Suprapubic skin (tissue), 4 donors: ENCODE measurements around the gene SYCE3. TPM values are rescaled to one million over a fixed set of nuclear protein-coding genes. Genes with fewer than 3 reads are reported as not detected.

Source experiments
- DNase-seq, 2 donors: peaks; one replicate each; pipeline ENCODE4 v3.0.0-alpha.2; 2019; ENCODE audit warnings: low spot score in 2 of 2
- H3K27ac ChIP-seq: fragments of 200-600 bp; sonication (generic); one replicate; pipeline ENCODE4 v1.5.1; 2019
- H3K27me3 ChIP-seq: fragments of 200-600 bp; sonication (generic); one replicate; pipeline ENCODE4 v1.5.1; 2019
- H3K36me3 ChIP-seq: fragments of 200-600 bp; sonication (generic); one replicate; pipeline ENCODE4 v1.5.1; 2019
- H3K4me1 ChIP-seq: fragments of 200-600 bp; sonication (generic); one replicate; pipeline ENCODE4 v1.5.1; 2019
- H3K4me3 ChIP-seq: fragments of 200-600 bp; sonication (generic); one replicate; pipeline ENCODE4 v1.5.1; 2019; ENCODE audit warnings: mild to moderate bottlenecking
- H3K9me3 ChIP-seq: fragments of 200-600 bp; sonication (generic); one replicate; pipeline ENCODE4 v1.5.1; 2019
- EP300 ChIP-seq: sonication (generic); formaldehyde crosslinking; IDR thresholded peaks from one replicate; pipeline ENCODE4 v1.6.1; 2017; ENCODE audit warnings: antibody characterized with exemption
- POLR2A ChIP-seq, 2 donors: fragments of 450-650 bp; IDR thresholded peaks; one replicate each; pipeline ENCODE4 v1.6.1; 2017; ENCODE audit warnings: antibody characterized with exemption in 2 of 2, mild to moderate bottlenecking in 2 of 2, moderate library complexity in 2 of 2
- POLR2AphosphoS5 ChIP-seq, 3 donors: sonication (generic); formaldehyde crosslinking; IDR thresholded peaks; one replicate each; pipeline ENCODE4 v1.6.1; 2017; ENCODE audit warnings: antibody characterized with exemption in 3 of 3
- whole genome bisulfite sequencing: methylation state at CpG from one replicate; pipeline ENCODE4 v1.1.5; 2018; 5-methylcytosine and 5-hydroxymethylcytosine counted together
- total RNA-seq, 4 donors: library from RNA; depleted of rRNA; stranded (reverse); fragments of >200 nt; gene quantifications; one replicate each; pipeline ENCODE4 v1.1.0, GENCODE V29; 2016
- TF ChIP-seq, protein P1 (sequence below), 2 donors: fragments of 200-600 bp in 1 of 2; fragments of 450-650 bp in 1 of 2; sonication (generic) in 1 of 2; IDR thresholded peaks; one replicate each; pipeline ENCODE4 v1.5.1; 2016 to 2019; ENCODE audit warnings: antibody characterized with exemption in 2 of 2, mild to moderate bottlenecking in 1 of 2, moderate library complexity in 1 of 2

SYCE3 gene
- total RNA-seq, 4 donors from 2014 or later, result not detected

DNA sequence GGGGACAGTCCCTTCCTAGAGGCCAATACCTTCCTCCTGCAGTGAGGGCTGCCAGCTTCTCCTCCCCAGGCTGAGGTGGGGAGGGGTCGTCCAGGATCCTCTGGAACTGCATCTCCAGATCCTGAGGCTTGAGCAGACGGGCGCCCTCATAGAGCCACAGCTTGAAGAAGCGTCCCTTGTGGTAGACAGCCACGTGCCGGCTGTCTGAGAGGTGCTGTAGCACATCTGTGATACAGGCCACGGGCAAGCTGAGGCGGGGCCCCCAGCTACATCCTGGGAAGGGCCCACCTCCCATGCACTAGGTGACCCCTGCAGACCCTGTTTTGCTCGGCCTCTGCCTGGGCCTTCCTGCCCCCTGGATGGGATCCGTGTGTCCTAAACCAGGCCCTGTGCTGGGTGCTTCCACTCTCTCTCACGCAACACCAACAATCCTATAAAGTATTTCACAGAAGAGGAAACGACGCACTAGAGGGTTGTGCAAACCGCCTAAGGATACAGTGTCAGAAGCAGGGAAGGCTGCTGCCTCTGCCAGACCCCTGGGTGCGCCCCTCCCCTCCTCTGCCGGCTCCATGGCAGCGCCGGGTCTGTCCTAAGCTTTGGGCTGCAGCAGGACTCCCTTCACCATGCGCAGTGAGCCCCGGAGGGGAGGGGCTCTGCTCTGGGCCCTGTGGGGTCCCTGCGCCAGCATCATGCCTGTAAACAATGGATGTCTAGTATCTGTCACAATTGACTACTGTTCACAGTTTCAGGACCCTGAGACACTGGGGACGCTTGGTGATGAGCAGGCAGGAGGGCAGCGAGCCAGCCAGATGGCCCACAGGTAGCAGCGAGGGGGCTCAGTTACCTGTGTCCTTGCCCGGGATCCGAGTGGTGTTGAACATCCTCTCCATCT is 11.0 kb upstream of the SYCE3 start:
- TF ChIP-seq POLR2AphosphoS5 (IDR thresholded peaks at IDR 0.05) (no peak), EP300 (no peak), POLR2A (IDR thresholded peaks at IDR 0.05) (no peak)
- TF ChIP-seq, protein P1, sequence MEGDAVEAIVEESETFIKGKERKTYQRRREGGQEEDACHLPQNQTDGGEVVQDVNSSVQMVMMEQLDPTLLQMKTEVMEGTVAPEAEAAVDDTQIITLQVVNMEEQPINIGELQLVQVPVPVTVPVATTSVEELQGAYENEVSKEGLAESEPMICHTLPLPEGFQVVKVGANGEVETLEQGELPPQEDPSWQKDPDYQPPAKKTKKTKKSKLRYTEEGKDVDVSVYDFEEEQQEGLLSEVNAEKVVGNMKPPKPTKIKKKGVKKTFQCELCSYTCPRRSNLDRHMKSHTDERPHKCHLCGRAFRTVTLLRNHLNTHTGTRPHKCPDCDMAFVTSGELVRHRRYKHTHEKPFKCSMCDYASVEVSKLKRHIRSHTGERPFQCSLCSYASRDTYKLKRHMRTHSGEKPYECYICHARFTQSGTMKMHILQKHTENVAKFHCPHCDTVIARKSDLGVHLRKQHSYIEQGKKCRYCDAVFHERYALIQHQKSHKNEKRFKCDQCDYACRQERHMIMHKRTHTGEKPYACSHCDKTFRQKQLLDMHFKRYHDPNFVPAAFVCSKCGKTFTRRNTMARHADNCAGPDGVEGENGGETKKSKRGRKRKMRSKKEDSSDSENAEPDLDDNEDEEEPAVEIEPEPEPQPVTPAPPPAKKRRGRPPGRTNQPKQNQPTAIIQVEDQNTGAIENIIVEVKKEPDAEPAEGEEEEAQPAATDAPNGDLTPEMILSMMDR (IDR thresholded peaks at IDR 0.05), result no peak
- DNase-seq, result peak in 1 of 2 donors; percentile 40
- H3K36me3 ChIP-seq, result peaks cover 30% of the 10 kb centered on the region
- H3K4me1 ChIP-seq, result peaks cover 9% of the 10 kb centered on the region
- H3K4me3 ChIP-seq, result no peak overlapping the region
- H3K27ac ChIP-seq, result no peak overlapping the region
- 79% methylated on average over 13 of the region's 26 CpGs for WGBS
- H3K27me3 ChIP-seq, result no peaks in the 10 kb centered on the region
- H3K9me3 ChIP-seq, result no peaks in the 10 kb centered on the region

DNA sequence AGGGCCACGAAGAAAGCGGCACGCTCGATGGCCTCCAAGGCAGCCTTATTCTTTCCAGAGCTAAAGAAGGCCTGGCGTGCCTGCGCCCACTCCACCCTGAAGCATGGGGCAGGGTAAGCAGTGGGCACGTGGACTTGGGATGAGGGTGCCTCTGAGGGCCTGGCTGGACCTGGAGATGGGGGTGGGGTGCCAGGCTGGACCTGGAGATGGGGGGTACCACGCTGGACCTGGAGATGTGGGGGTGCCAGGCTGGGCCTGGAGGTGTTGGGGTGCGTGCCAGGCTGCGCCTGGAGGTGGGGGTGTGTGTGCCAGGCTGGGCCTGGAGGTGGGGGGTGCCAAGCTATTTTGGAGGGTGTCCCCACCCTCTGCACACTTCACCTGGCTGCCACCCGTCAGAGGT is 10.2 kb upstream of the SYCE3 start:
- TF ChIP-seq, protein P1 (IDR thresholded peaks at IDR 0.05), result no peak
- TF ChIP-seq POLR2A (IDR thresholded peaks at IDR 0.05), result no peak
- no peak for TF ChIP-seq EP300
- no peak for TF ChIP-seq POLR2AphosphoS5 (IDR thresholded peaks at IDR 0.05)
- H3K27me3 ChIP-seq, result no peaks in the 10 kb centered on the region

DNA sequence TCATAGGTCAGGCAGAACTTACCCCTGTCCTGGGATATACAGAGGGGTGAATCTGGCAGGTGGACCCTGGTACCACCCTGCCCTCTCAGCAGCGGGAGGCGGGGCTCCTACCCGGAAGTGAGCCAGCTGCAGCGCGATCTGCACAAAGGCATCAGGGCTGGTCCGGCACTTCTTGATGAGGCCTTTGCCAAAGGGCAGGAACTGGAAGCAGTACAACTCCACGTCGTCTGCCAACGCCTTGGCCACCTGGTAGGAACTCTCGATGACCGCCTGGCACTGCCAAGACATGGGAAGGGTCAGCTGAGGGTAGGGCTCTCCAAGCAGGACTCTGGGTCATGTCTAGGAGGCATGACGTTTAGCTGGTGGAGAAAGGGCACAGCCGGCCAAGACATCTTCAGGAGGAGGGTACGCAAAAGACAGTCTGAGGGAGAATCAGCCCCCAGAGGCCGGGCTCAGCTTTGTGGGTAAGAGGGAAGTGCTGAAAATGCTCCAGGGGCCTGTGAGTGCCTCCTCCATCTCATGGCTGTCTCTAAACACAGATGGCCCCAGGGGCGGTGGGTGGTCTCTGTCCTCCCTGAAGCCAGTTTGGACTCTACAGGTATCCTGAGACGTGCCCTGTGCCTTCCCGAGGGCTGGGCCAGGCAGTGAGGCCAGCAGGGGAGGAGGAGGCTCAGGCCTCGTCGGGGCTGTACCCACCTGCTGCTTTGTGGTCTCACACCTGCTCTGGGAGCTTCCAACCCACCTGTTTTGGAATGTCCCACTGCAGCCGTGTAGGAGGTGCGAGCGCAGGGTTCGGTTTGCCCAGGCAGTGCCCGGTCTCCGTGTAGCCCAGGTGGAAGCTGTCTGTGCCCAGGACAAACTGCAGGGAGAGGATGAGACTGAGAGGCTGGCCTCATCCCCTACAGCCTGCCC is 8.8 kb upstream of the SYCE3 start:
- peak in 1 of 2 donors; percentile 55 for DNase-seq
- Histone ChIP-seq H3K27me3 (no peaks in the 10 kb centered on the region), H3K4me3 (no peak overlapping the region), H3K9me3 (no peaks in the 10 kb centered on the region), H3K36me3 (peaks cover 29% of the 10 kb centered on the region), H3K27ac (no peak overlapping the region), H3K4me1 (no peaks in the 10 kb centered on the region)
- TF ChIP-seq POLR2AphosphoS5 (IDR thresholded peaks at IDR 0.05), result no peak
- no peak for TF ChIP-seq POLR2A (IDR thresholded peaks at IDR 0.05)
- TF ChIP-seq EP300, result no peak
- TF ChIP-seq, protein P1 (IDR thresholded peaks at IDR 0.05), result no peak
- WGBS, result 84% methylated on average over 14 of the region's 26 CpGs

More for the DNA sequence above, 10.2 kb upstream of the SYCE3 start:
- DNase-seq, result peak in 1 of 2 donors; percentile 51
- Histone ChIP-seq H3K4me3 (no peak overlapping the region), H3K9me3 (no peaks in the 10 kb centered on the region), H3K36me3 (peaks cover 29% of the 10 kb centered on the region), H3K27ac (no peak overlapping the region), H3K4me1 (peaks cover 1% of the 10 kb centered on the region)
- WGBS, result 80% methylated on average over 4 of the region's 11 CpGs

DNA sequence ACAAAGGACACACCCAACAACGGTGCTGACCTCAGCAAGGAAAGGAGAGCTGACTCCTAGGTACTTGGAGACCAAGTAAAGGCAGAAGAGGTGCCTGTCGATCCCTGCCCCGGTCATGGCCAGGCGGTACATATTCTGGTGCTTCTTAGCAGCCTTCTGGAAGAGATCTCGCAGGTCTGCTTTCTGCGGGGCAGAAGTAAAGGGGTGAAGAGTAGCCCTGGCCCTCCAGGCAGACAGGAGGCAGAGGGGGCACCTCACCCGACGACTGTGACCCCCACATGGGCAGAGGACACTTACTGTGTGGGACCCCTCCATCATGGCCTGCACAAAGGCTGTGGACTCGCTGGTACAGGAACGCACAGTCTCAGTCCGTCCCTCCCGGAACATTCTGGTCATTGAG is 8.1 kb upstream of the SYCE3 start:
- DNase-seq, result peak in 1 of 2 donors; percentile 47
- Histone ChIP-seq H3K36me3 (peaks cover 29% of the 10 kb centered on the region), H3K4me1 (no peaks in the 10 kb centered on the region), H3K27ac (no peak overlapping the region), H3K27me3 (no peaks in the 10 kb centered on the region), H3K4me3 (no peak overlapping the region), H3K9me3 (no peaks in the 10 kb centered on the region)
- TF ChIP-seq POLR2AphosphoS5 (IDR thresholded peaks at IDR 0.05) (no peak), POLR2A (IDR thresholded peaks at IDR 0.05) (no peak), EP300 (no peak)
- TF ChIP-seq, protein P1 (IDR thresholded peaks at IDR 0.05), result no peak
- WGBS, result 92% methylated on average over 10 of the region's 12 CpGs
